Nucleus accumbens (tissue), 56 donors: ENCODE measurements around the gene TTC33.
"Not testable (repeated sequence)": the region's sequence is repeated elsewhere in the genome, so short reads cannot be mapped to it uniquely, and the experiment has no call there.

Experiments used
- DNase-seq, 56 donors: peaks; one replicate each; lab custom pipeline; 2025; lab: John Stamatoyannopoulos, UW

Gene TTC33

DNA sequence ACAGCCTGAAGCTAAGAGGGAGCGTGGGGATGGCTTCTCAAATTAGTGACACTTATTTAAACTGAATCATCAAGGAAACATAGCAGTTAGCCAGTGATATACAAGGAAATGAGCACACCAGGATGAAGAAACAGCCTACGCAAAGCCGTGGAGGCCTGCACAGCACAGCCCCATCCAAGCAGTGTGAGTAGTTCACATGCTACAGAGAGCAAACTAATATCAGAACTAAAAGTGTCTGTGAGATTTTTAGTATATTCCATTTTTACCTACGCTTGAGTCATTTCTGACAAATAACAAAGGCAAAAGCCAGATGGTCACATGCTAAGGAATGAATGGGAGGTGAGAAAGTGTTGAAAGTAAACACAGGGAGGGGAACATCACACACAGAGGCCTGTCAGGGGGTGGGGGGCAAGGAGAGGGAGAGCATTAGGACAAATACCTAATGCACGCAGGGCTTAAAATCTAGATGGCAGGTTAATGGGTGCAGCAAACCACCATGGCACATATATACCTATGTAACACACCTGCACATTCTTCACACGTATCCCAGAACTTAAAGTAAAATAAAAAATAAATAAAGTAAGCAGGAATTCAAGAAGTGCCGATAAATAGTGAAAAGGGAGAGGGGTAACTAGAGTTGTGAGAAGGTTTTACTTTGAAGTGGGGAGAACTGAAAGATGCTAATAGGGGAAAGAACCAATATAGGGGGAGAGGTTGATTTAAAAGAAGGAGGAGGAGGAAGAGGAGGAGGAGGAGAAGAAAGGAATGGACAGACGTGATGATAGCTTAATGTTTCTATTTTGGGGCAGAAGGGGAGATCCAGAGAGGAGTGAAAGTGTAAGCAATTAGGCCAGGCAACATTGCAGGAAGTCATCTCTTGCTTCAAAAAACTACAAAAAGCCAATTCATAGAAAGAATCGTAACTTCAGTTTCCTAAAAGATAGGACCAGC, 177.0 kb downstream of the TTC33 start:
- no peak for DNase-seq

DNA sequence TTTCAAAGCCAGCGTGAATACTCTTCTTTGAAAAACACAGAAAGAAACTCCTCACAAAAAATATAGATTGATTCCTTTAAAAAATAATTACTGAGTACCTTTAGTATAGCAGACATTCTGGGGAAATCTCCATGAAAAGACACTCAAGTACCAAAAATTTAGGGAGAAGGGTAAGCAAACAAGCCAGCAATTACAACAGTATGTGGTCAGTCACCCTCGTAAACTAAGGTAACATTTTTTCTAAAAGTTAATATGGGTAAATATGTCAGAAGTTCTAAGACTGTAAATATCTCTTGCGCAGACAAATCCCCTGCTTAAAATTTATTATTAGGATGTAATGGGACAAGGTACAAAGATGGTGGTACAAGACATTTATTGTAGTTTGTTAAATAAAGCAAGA, 178.0 kb downstream of the TTC33 start:
- DNase-seq, result no peak

DNA sequence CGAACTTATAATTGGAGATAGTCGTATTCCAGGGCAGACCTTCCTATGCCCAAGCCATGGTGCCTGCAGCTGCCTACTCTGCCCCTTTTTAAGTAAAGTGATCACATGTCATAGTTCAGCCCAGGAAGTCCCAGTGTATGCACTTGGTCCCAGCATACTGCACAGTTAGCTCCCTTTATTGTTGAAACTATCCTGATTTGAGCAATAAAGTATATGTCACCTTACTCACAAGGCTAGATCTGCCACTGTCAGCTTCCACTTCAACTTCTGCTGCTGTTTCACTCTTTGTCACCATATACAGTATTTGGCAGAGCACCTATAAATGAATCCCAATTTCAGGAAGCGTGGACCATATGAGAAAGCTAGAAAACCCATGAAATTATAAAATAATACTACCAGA, 179.8 kb downstream of the TTC33 start:
- no peak for DNase-seq

DNA sequence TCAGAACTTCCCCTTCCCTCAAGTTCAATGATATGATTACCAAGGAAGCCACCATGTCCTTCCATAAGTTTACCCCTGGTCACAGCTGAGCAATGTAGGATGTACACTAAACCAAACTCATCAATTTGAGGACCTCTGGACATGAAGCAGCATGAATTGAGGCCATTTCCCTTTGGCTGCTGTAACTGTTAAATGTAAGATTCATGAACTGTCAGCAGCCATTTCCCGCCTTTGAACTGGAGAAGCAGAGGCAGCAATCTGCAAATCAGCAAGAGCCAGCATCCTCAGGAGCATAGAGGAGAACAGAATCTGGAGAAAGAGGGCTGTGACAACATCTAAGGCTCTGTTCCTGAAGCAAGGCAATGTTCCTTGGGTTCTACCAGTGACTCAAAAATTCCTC, 180.3 kb downstream of the TTC33 start:
- DNase-seq, result no peak

DNA sequence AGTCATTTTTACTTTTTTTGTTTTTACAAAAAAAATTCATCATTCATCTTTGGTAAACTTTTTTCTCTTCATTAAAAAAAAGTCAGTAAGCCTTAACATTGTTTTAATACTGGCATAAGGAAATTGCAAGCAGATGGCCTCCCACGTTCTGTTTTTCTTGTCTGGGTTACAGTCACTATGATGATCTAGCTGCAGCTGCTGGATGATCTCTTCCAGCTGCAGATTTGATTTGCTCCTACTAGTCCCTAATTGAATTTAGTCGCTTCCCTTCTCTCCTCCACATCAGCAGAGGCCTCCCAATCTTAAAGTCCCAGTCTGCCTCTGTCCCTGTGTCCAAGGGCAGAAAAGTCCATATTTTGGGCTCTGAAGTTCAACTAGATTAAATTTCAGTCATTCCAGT, 182.8 kb downstream of the TTC33 start:
- no peak for DNase-seq

DNA sequence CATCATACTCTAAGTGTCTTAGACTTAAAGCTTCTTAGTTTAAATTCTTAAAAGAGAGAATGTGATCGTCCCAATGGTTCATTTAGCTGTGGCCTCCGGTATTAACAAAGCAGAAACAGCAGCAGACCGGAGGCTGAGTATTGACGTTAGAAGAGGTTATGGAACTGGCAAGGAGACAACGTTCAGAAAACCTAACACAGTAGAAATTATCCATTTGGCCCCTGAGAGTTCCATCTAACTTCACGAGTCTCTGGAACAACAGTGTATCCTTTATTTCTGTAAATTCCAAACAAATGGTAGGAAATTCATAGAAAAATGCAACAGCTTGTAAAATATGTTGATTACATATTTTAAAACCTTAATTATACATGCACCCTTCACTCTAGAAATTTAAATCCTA, 183.4 kb downstream of the TTC33 start:
- DNase-seq, result no peak

DNA sequence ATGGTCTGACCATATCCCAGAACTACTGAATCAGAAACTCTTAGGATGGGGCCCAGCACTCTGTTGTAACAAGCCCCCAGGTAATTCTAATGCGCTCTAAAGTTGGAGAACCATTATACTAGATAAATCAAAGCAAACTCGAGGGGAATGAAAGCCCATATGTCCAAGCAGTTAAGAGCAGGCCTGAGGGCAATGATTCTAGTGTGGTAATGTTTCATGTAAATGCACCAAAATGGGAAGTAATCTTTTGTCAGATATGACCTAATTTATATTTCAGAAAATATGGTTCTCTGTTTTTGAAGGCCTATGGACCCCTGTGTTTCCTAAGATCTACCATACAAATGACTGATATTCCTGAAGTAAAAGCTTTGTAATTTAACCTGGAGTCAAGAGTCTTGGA, 184.0 kb downstream of the TTC33 start:
- DNase-seq, result no peak

DNA sequence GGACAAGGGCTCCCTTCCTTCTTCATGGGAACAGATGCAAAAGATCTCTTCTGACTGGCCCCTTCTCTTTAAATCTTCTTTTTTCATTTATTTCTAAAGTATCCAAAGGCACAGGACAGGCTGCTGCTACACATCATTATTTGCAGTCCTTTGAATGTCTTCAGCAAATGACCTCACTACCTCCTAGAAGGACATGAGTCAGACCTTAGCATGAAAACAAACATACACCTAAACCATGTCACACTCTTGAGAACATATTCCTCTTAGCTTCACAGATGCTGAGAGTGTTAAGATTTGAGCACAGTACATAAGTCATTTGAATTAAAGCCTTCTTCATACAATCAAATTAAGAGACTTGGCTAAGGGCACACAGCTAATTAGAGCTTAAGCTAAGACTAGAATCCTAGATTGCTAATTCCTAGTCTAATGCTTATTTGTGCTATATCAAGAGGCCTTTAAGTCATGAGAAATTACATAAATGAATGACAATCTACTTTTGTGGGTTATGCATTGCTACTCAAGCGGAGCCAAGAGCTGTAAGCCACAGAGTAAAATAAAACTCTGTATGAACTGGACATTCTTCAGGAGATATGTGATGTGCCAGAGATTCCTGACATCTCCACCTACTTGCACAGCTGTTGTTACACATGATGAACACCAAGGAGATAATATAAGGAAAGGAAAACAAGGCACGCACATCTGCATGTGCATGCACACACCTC, 185.2 kb downstream of the TTC33 start:
- DNase-seq, result no peak

DNA sequence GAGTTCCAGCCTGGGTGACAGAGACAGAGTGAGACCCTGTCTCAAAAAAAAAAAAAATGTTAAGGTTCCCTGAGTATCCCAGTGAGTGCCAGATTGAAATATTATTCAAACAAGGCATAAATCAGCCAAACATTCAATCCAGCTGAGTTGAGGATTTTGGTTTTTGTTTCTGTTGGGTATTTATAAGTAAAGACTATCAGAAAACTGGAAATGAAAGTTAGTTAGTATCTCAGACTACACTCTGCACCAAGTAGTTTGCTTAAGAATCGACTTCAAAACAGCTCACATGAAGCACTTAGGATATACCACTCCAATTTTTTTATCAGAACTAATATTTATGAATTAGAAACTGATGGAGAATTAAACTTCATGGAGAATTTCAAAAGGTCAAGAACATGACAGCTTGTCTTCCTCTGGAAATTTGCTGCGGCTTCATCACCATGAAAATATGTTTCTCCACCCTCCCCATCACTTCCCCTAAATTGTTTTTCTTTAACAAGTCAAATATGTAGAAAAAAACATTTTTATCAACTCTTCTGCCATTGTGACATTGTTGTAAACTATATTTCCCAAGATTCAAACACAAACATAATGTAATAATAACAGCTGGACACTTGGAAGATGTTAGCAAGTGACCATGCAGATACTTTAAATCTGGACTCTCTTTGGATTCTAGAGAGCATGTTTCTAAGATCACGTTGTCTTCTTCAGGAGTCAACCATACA, 186.1 kb downstream of the TTC33 start:
- no peak for DNase-seq

DNA sequence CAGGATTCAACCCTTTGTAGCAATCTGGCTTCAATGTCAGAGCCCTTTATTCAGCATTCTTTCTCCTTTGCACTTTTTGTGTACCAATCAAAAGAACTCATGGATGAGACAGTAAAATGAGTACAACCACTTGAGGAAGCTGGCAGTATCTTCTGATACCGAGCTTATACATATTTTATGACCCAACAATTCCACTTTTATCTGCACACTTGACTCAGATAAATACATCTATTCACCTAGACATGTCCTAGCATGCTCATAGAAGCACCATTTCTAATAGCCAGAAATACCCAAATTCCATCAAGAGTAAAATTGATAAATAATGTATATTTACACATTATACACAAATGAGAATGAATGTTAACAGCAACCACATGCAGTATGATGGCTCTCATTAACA, 187.2 kb downstream of the TTC33 start:
- DNase-seq, result no peak

DNA sequence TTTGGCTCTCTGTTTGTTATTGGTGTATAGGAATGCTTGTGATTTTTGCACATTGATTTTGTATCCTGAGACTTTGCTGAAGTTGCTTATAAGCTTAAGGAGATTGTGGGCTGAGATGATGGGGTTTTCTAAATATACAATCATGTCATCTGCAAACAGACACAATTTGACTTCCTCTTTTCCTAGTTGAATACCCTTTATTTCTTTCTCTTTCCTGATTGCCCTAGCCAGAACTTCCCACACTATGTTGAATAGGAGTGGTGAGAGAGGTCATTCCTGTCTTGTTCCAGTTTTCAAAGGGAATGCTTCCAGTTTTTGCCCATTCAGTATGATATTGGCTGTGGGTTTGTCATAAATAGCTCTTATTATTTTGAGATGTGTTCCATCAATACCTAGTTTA, 192.6 kb downstream of the TTC33 start:
- DNase-seq, result not testable (repeated sequence)

DNA sequence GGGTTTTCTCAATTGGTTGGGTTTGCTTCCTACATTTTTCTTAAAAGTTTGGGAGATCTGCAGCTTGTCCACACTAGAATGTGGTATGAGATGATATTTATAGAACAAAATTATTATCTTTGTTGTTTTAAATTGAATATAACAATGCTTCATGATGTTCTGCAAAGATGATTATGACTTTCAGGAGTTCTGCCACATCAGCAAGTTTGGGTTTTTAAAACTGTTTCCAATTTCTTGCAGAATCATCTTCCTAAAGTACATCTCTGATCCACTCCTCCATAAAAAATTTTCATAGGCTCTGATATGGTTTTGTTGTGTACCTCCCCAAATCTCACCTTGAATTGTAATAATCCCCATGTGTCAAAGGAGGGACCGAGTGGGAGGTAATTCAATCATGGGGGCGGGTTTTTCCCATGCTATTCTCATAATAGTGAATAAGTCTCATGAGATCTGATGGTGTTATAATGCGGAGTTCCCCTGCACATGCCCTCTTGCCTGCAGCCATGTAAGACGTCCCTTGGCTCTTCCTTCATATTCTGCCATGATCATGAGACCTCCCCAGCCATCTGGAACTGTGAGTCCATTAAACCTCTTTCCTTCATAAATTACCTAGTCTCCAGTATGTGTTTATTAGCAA, 195.2 kb downstream of the TTC33 start:
- no peak for DNase-seq

DNA sequence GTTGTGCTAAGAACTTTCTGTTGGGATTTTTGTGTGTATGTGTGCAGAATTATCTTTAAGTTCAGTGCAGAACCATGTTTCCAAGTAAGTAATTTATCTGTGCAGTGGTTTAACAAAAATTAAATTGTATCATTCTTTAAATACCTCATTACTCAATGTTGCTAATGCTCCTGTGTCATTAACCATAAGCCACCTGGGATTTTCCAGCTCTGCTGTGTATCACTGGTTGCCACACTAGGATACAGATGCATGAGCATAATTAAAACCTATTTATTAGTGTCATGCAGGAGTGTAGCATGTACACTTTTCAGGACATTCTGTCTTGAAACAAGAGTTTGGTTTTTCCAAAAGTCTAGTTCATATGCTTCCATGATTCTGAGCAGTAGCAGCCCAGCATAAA, 196.5 kb downstream of the TTC33 start:
- DNase-seq, result no peak

DNA sequence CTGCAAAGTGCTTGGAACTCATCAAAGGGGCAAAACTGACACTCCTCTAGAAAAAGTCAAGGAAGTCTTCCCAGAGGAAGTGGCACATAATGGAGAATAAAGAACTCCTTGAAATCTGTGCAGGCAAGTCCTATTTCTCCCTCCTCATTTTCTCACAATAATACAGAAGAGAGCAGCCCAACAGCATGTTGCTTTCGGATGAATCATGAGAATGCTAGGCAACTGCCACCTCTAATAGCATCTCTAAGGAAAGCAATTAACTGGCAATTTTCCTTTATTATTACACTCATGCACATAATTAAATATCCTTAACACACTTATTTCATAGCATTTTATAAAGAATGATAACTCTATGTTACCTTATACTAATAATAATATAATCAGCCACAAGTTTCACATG, 198.3 kb downstream of the TTC33 start:
- no peak for DNase-seq

DNA sequence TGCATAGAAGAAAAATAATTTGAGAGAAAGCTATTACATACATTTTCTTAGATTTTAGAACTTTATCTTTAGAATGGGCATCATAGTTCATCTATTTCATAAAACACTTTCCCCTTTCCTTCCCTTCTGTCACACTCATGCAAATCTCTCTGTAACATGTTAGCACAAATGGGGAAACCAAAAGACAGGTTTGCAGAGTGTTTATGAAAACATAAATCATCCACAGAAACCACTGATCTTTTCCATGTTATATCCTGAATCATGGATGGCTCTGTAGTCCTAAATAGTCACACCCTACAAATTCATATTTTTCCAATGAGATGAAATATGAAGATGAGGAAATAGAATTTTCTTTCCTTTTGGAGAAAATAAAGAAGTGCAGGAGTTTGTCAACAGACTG, 198.9 kb downstream of the TTC33 start:
- no peak for DNase-seq

DNA sequence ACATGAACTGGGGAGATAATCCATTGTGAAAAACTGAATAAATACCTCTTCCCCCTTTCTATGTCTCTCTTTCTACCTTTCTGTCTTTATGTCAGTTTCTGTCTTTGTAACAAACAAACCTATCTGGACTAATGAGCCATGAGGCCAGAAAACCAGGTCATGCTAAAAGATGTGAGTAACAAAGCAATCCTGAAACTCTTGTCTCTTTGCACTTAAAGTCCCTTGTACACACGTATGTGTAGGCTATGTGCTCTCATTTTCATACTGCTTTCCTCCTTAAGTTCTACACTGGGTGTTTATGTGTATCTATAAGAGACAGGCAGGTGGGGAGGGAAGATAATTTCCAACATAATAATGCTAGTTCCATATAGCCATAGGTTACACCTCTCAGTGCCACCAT, 199.9 kb downstream of the TTC33 start:
- DNase-seq, result no peak

DNA sequence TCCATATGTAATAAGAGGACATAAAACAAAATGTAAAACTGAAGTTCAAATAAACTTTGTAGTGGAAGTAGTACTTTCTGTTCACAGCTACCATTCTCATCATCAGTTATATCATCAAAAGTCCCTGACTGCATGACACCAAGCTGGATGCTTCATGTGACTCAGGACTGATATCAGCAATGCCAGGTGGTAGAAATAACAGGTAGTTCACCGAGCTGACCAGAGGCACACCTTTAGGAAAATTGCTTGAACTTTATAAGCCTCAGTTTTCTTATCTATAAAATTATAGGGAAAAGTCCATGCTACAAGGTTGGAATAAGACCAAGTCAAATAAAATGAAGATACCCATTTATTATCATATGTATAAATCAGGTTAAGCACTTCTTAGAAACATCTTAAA, 200.9 kb downstream of the TTC33 start:
- no peak for DNase-seq

DNA sequence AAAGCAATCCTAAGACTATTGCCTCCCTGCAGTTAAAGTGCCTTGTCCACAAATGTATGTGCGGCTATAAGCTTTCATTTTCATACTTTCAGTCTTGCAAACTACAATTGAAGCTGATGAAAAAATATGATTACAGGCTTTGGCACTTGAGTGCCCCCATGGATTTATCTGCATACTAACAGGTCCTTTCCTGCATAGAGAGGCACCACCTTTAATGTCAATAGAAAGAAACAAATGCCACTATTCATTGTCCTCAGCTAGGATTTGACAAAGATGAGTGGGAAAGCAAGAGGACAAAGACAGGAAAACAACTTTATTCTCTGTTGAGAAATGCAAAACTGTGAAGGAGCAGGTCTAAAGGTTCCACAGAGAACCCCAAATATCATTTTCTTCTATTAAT, 201.7 kb downstream of the TTC33 start:
- DNase-seq, result no peak

DNA sequence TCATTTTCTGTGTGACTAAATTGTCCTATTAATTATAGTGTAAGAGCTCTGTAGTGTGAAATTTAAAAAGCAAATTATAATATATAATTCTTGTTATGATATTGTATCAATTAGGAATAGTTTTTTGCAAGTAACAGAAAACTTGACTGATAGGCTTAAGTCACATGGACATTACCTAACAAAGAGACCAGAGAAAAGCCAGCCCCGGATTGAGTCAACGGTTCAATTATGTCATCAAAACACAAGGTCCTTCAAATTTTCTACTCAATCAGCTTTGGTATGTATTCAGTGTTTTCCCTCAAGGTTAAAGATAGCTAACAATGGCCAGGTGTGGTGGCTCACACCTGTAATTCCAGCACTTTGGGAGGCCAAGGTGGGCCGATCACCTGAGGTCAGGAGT, 202.8 kb downstream of the TTC33 start:
- no peak for DNase-seq

DNA sequence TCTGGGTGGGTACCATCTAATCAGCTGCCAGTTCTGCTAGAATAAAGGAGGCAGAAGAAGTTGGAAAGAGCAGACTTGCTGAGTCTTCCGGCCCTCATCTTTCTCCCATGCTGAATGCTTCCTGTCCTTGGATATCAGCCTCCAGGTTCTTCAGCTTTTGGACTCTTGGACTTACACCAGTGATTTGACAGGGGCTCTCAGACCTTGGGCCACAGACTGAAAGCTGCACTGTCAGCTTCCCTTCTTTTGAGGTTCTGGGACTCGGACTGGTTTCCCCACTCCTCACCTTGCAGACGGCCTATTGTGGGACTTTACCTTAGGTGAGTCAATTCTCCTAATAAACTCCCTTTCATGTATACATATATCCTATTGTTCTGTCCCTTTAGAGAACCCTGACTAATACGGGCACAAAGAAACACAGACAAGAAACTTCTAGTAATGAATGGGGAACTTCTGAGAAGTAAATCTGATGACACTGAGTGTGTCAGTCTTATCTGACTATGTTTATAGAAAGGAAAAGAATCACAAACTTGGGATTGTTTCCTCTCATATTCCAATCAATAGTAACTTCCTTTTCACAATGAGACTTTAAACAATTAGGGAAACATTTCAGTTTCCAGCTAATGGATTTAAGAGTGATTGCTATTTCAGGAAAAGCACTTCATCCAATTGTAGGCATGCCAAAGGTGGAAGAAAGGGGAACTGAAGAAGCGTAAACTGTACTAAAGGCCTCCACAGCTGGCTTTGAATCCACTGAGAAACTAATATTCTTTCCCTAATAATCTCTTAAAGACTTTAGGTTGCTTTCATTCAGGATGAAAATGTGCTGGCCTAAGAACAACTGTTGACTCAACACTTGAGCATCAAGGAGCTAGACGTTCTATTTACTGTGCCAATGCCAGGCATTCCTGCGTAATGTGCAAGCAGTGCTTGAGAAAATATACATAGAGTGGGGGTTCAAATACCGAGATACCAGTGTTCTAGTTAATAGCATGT, 204.0 kb downstream of the TTC33 start:
- no peak for DNase-seq
